H1 (cell line): ENCODE data around the gene CORIN. TPM values are rescaled to one million over a fixed set of nuclear protein-coding genes. Genes with fewer than 3 reads are reported as not detected.

Experiments
- BACH1 ChIP-seq: IDR thresholded peaks from 2 replicates; pipeline ENCODE4 v1.6.1; 2012; ENCODE audit warnings: low read length, improper control_type of control experiment
- CREB1 ChIP-seq: IDR thresholded peaks from 2 replicates; pipeline ENCODE4 v1.6.1; 2012; ENCODE audit warnings: inconsistent platforms
- CTBP2 ChIP-seq: IDR thresholded peaks from 2 replicates; pipeline ENCODE4 v1.7.0; 2011; ENCODE audit warnings: borderline replicate concordance, mild to moderate bottlenecking, moderate library complexity, mixed read lengths, low read length; ENCODE audit not compliant: insufficient read depth, insufficient read length
- GABPA ChIP-seq: IDR thresholded peaks from 2 replicates; pipeline ENCODE4 v1.6.1; 2011; ENCODE audit warnings: mild to moderate bottlenecking, low read length, moderate library complexity, borderline replicate concordance; ENCODE audit not compliant: insufficient read depth
- POLR2AphosphoS5 ChIP-seq: IDR thresholded peaks from 2 replicates; pipeline ENCODE4 v1.6.1; 2011; ENCODE audit warnings: low read depth, low read length
- polyA plus RNA-seq, 7 experiments: library from polyadenylated mRNA; depleted of rRNA in 3 of 7; stranded (reverse) in 5 of 7; unstranded in 2 of 7; fragments of >200 nt in 5 of 7; fragments of 200-250 nt in 2 of 7; gene quantifications; 1 replicate in 5 of 7; 2 replicates in 1 of 7; 4 replicates in 1 of 7; pipeline versions ENCODE4 v1.2.1 to v1.2.3, GENCODE V29; 2011 to 2013; ENCODE audit warnings: missing spikeins in 2 of 7, mixed read lengths in 2 of 7
- total RNA-seq: library from RNA; stranded (reverse); fragmentation: NEBNext Ultra II Directional; extraction: Animal tissue kit (Norgen Biotek cat#: 25700); gene quantifications from 2 replicates; pipeline ENCODE4 v1.2.1, GENCODE V29; 2021
- TF ChIP-seq, protein P1 (sequence below): fragments of 300-600 bp; sonication (generic); IDR thresholded peaks from 2 replicates; pipeline ENCODE4 v1.7.1; 2012; ENCODE audit warnings: low read length, moderate library complexity, mild to moderate bottlenecking, inconsistent platforms; ENCODE audit not compliant: insufficient replicate concordance
- TF ChIP-seq, protein P2 (sequence below): IDR thresholded peaks from 2 replicates; pipeline ENCODE4 v1.6.1; 2011; ENCODE audit warnings: low read length, improper control_type of control experiment
- TF ChIP-seq, protein P3 (sequence below): IDR thresholded peaks from 2 replicates; pipeline ENCODE4 v1.6.1; 2012; ENCODE audit warnings: low read length, inconsistent platforms

The CORIN gene
- total and polyA plus RNA-seq, 2 of the 8 experiments (the other 6 are each of a cell fraction or from before 2014, with no cell fraction given), result 0.09 to 0.32 TPM

DNA sequence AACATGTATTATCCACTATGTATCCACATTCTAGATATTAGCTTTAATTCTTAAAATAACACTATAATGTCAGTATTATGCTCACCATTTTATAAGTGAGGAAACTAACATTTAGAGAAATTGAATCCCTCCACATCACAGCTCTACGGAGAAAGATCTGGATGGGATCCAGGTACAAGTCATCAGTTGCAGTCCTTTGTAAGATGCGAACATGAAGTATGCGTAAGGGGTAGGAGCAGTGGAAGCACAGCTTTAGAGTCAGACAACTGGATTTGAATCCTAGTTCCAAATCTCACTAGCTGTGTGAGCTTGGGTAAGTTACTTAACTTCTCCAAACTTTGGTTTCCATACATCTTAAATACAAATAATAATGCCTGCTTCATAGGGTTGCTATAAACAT is 190.3 kb downstream of the CORIN start (continued):
- TF ChIP-seq, protein P1, sequence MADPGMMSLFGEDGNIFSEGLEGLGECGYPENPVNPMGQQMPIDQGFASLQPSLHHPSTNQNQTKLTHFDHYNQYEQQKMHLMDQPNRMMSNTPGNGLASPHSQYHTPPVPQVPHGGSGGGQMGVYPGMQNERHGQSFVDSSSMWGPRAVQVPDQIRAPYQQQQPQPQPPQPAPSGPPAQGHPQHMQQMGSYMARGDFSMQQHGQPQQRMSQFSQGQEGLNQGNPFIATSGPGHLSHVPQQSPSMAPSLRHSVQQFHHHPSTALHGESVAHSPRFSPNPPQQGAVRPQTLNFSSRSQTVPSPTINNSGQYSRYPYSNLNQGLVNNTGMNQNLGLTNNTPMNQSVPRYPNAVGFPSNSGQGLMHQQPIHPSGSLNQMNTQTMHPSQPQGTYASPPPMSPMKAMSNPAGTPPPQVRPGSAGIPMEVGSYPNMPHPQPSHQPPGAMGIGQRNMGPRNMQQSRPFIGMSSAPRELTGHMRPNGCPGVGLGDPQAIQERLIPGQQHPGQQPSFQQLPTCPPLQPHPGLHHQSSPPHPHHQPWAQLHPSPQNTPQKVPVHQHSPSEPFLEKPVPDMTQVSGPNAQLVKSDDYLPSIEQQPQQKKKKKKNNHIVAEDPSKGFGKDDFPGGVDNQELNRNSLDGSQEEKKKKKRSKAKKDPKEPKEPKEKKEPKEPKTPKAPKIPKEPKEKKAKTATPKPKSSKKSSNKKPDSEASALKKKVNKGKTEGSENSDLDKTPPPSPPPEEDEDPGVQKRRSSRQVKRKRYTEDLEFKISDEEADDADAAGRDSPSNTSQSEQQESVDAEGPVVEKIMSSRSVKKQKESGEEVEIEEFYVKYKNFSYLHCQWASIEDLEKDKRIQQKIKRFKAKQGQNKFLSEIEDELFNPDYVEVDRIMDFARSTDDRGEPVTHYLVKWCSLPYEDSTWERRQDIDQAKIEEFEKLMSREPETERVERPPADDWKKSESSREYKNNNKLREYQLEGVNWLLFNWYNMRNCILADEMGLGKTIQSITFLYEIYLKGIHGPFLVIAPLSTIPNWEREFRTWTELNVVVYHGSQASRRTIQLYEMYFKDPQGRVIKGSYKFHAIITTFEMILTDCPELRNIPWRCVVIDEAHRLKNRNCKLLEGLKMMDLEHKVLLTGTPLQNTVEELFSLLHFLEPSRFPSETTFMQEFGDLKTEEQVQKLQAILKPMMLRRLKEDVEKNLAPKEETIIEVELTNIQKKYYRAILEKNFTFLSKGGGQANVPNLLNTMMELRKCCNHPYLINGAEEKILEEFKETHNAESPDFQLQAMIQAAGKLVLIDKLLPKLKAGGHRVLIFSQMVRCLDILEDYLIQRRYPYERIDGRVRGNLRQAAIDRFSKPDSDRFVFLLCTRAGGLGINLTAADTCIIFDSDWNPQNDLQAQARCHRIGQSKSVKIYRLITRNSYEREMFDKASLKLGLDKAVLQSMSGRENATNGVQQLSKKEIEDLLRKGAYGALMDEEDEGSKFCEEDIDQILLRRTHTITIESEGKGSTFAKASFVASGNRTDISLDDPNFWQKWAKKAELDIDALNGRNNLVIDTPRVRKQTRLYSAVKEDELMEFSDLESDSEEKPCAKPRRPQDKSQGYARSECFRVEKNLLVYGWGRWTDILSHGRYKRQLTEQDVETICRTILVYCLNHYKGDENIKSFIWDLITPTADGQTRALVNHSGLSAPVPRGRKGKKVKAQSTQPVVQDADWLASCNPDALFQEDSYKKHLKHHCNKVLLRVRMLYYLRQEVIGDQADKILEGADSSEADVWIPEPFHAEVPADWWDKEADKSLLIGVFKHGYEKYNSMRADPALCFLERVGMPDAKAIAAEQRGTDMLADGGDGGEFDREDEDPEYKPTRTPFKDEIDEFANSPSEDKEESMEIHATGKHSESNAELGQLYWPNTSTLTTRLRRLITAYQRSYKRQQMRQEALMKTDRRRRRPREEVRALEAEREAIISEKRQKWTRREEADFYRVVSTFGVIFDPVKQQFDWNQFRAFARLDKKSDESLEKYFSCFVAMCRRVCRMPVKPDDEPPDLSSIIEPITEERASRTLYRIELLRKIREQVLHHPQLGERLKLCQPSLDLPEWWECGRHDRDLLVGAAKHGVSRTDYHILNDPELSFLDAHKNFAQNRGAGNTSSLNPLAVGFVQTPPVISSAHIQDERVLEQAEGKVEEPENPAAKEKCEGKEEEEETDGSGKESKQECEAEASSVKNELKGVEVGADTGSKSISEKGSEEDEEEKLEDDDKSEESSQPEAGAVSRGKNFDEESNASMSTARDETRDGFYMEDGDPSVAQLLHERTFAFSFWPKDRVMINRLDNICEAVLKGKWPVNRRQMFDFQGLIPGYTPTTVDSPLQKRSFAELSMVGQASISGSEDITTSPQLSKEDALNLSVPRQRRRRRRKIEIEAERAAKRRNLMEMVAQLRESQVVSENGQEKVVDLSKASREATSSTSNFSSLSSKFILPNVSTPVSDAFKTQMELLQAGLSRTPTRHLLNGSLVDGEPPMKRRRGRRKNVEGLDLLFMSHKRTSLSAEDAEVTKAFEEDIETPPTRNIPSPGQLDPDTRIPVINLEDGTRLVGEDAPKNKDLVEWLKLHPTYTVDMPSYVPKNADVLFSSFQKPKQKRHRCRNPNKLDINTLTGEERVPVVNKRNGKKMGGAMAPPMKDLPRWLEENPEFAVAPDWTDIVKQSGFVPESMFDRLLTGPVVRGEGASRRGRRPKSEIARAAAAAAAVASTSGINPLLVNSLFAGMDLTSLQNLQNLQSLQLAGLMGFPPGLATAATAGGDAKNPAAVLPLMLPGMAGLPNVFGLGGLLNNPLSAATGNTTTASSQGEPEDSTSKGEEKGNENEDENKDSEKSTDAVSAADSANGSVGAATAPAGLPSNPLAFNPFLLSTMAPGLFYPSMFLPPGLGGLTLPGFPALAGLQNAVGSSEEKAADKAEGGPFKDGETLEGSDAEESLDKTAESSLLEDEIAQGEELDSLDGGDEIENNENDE, result no peak
- TF ChIP-seq CREB1 (no peak), BACH1 (no peak), POLR2AphosphoS5 (no peak), CTBP2 (no peak), GABPA (no peak)
- TF ChIP-seq, protein P2, sequence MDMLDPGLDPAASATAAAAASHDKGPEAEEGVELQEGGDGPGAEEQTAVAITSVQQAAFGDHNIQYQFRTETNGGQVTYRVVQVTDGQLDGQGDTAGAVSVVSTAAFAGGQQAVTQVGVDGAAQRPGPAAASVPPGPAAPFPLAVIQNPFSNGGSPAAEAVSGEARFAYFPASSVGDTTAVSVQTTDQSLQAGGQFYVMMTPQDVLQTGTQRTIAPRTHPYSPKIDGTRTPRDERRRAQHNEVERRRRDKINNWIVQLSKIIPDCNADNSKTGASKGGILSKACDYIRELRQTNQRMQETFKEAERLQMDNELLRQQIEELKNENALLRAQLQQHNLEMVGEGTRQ, result no peak
- TF ChIP-seq, protein P3, sequence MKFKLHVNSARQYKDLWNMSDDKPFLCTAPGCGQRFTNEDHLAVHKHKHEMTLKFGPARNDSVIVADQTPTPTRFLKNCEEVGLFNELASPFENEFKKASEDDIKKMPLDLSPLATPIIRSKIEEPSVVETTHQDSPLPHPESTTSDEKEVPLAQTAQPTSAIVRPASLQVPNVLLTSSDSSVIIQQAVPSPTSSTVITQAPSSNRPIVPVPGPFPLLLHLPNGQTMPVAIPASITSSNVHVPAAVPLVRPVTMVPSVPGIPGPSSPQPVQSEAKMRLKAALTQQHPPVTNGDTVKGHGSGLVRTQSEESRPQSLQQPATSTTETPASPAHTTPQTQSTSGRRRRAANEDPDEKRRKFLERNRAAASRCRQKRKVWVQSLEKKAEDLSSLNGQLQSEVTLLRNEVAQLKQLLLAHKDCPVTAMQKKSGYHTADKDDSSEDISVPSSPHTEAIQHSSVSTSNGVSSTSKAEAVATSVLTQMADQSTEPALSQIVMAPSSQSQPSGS, result no peak
